Measurements from ENCODE around the gene KLRC4. TPM values are rescaled to one million over a fixed set of nuclear protein-coding genes. Genes with fewer than 3 reads are reported as not detected.
"Not testable (repeated sequence)": the region's sequence is repeated elsewhere in the genome, so short reads cannot be mapped to it uniquely, and the experiment has no call there.

KLRC4 gene
- total RNA-seq, 1 experiment from 2014 or later, result not detected

DNA sequence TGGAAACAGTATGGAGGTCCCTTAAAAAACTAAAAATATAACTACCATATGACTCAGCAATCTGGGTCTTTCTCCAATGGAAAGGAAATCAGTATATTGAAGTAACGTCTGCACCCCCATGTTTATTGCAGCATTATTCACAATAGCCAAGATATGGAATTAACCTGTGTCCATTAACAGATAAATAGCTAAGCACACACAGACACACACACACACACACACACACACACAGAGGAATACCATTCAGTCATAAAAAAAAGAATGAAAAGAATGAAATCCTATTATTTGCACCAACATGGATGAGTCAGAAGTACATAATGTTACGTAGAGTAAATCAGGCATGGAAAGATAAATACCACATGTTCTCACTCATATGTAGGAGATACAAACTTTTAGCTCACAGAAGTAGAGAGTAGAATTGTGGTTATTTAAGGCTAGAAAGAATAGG, 24.4 kb downstream of the KLRC4 start:
- intact Hi-C loops (cut with micrococcal nuclease; ENCODE audit: unreplicated experiment), result no loop called here
- peak in 1 of 2 experiments; percentile 53 for DNase-seq
- Mint-ChIP-seq H3K27ac (ENCODE audit: unreplicated experiment) (peak overlapping the region; percentile 8), H3K9me3 (ENCODE audit: unreplicated experiment) (peaks cover 37% of the 10 kb centered on the region), H3K4me3 (ENCODE audit: unreplicated experiment) (peak overlapping the region; percentile 0), H3K4me1 (ENCODE audit: low read depth, unreplicated experiment) (peaks cover 28% of the 10 kb centered on the region), H3K36me3 (ENCODE audit: insufficient read depth, unreplicated experiment) (no peaks in the 10 kb centered on the region), H3K27me3 (ENCODE audit: insufficient read depth, unreplicated experiment) (no peaks in the 10 kb centered on the region)
- CTCF ChIA-PET, result interaction anchor here (1.0 to 1.1 kb wide), 2 partner anchors 10 to 19 kb away, joined by 4 to 6 read pairs; no protein-coding TSS in a partner anchor
- no TSS peak for BruUV-seq (replicated peaks)
- POLR2A ChIA-PET, result interaction anchor here (0.5 kb wide), 1 partner anchor 30 kb away, joined by 6 read pairs; no protein-coding TSS in a partner anchor
- no peak overlapping the region for H3K4me3 ChIP-seq (ENCODE audit: low read depth, low read length)
- H3K4me1 ChIP-seq, result peaks cover 8% of the 10 kb centered on the region; the same call in 1 of the 2 replicates
- no peaks in the 10 kb centered on the region; the same call in 1 of the 2 replicates for H3K9me3 ChIP-seq
- no peaks in the 10 kb centered on the region for H3K27me3 ChIP-seq (replicated peaks; ENCODE audit: control insufficient read depth, insufficient read depth, low read length)
- H3K36me3 ChIP-seq (ENCODE audit: control insufficient read depth, insufficient read depth, low read length), result no peaks in the 10 kb centered on the region
- no peak for TF ChIP-seq CTCF (IDR thresholded peaks at IDR 0.05; ENCODE audit: insufficient read depth in 1 of 2, low read depth in 1 of 2, low read length in 1 of 2, severe bottlenecking in 1 of 2, unreplicated experiment in 1 of 2)

GRCh38 chr12:10384191-10384590, 25.4 kb downstream of the KLRC4 start:
- H3K27ac Mint-ChIP-seq (ENCODE audit: unreplicated experiment), result no peak overlapping the region
- Histone ChIP-seq H3K4me1 (peaks cover 8% of the 10 kb centered on the region; the same call in 1 of the 2 replicates), H3K27me3 (replicated peaks; ENCODE audit: control insufficient read depth, insufficient read depth, low read length) (no peaks in the 10 kb centered on the region), H3K36me3 (ENCODE audit: control insufficient read depth, insufficient read depth, low read length) (no peaks in the 10 kb centered on the region), H3K9me3 (no peaks in the 10 kb centered on the region; the same call in 1 of the 2 replicates), H3K4me3 (ENCODE audit: low read depth, low read length) (no peak overlapping the region)
- TF ChIP-seq CTCF (IDR thresholded peaks at IDR 0.05; ENCODE audit: insufficient read depth in 1 of 2, low read depth in 1 of 2, low read length in 1 of 2, severe bottlenecking in 1 of 2, unreplicated experiment in 1 of 2), result no peak
- intact Hi-C loops (cut with micrococcal nuclease; ENCODE audit: unreplicated experiment), result no loop called here
- no peaks in the 10 kb centered on the region for H3K36me3 Mint-ChIP-seq (ENCODE audit: insufficient read depth, unreplicated experiment)
- DNase-seq, result no peak
- BruUV-seq (replicated peaks), result no TSS peak
- CTCF ChIA-PET, result no interaction called here
- peaks cover 37% of the 10 kb centered on the region for H3K9me3 Mint-ChIP-seq (ENCODE audit: unreplicated experiment)
- H3K27me3 Mint-ChIP-seq (ENCODE audit: insufficient read depth, unreplicated experiment), result no peaks in the 10 kb centered on the region
- peaks cover 30% of the 10 kb centered on the region for H3K4me1 Mint-ChIP-seq (ENCODE audit: low read depth, unreplicated experiment)
- POLR2A ChIA-PET, result no interaction called here
- no peak overlapping the region for H3K4me3 Mint-ChIP-seq (ENCODE audit: unreplicated experiment)

DNA sequence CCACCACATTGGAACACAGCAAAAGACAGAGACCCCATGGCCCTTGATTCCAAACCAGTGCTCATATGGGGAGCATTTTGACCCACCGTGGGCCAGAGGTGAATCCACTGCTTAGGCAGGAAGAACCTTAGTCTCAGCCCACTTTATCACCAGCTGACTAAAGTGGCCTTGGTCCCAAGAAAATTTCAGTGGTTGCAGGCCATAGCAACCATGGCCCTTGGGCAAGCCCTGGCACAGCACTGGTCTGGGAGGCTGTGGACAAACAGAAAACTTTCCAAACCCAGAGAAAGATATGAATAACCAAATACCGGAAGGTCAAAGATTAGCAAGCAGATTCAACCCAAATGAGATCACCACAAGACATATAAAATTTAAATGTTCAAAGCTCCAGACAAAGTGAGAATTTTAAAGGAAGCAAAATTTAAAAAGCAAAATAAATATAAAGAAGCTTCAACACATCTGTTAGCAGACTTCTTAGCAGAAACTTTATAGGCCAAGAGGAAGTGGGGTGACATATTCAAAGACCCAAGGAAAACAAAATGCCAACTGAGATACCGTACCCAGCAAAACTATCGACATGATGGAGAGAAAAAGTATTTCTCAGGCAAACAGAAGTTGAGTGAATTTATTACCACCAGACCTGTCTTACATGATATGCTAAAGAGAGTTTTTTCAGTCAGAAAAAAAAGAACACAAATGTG, 27.5 kb downstream of the KLRC4 start:
- TF ChIP-seq CTCF (IDR thresholded peaks at IDR 0.05; ENCODE audit: insufficient read depth in 1 of 2, low read depth in 1 of 2, low read length in 1 of 2, severe bottlenecking in 1 of 2, unreplicated experiment in 1 of 2), result no peak

DNA sequence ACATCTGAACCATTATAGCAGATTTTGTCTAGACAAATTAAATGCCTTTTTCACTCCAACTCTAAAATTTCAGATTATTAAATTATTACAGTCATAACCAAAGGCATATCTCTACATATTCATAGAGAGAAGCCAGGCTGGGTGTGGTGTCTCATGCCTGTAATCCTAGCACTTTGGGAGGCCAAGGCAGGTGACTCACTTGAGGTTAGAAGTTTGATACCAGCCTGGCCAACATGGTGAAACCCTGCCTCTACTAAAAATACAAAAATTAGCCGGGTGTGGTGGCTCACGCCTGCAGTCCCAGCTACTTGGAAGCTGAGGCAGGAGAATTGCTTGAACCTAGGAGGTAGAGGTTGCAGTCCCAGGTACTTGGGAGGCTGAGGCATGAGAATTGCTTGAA, 30.8 kb downstream of the KLRC4 start:
- intact Hi-C loops (cut with micrococcal nuclease; ENCODE audit: unreplicated experiment); H3K4me3 Mint-ChIP-seq (ENCODE audit: unreplicated experiment); H3K4me3 ChIP-seq (ENCODE audit: low read depth, low read length); H3K9me3 ChIP-seq; POLR2A ChIA-PET; H3K27me3 ChIP-seq (replicated peaks; ENCODE audit: control insufficient read depth, insufficient read depth, low read length); H3K4me1 ChIP-seq; CTCF ChIA-PET; H3K27me3 Mint-ChIP-seq (ENCODE audit: insufficient read depth, unreplicated experiment); DNase-seq; H3K36me3 Mint-ChIP-seq (ENCODE audit: insufficient read depth, unreplicated experiment); H3K27ac Mint-ChIP-seq (ENCODE audit: unreplicated experiment); BruUV-seq (replicated peaks); H3K36me3 ChIP-seq (ENCODE audit: control insufficient read depth, insufficient read depth, low read length): not testable (repeated sequence)
- Mint-ChIP-seq H3K4me1 (ENCODE audit: low read depth, unreplicated experiment) (peaks cover 21% of the 10 kb centered on the region), H3K9me3 (ENCODE audit: unreplicated experiment) (peaks cover 25% of the 10 kb centered on the region)

More for the DNA sequence above, 27.5 kb downstream of the KLRC4 start:
- ChIA-PET POLR2A (no interaction called here), CTCF (no interaction called here)
- Mint-ChIP-seq H3K36me3 (ENCODE audit: insufficient read depth, unreplicated experiment) (no peaks in the 10 kb centered on the region), H3K4me3 (ENCODE audit: unreplicated experiment) (no peak overlapping the region), H3K4me1 (ENCODE audit: low read depth, unreplicated experiment) (peaks cover 30% of the 10 kb centered on the region), H3K27me3 (ENCODE audit: insufficient read depth, unreplicated experiment) (no peaks in the 10 kb centered on the region), H3K27ac (ENCODE audit: unreplicated experiment) (no peak overlapping the region), H3K9me3 (ENCODE audit: unreplicated experiment) (peaks cover 37% of the 10 kb centered on the region)
- Histone ChIP-seq H3K27me3 (replicated peaks; ENCODE audit: control insufficient read depth, insufficient read depth, low read length) (no peaks in the 10 kb centered on the region), H3K4me3 (ENCODE audit: low read depth, low read length) (no peak overlapping the region), H3K9me3 (no peaks in the 10 kb centered on the region; the same call in 1 of the 2 replicates), H3K36me3 (ENCODE audit: control insufficient read depth, insufficient read depth, low read length) (no peaks in the 10 kb centered on the region), H3K4me1 (peaks cover 8% of the 10 kb centered on the region; the same call in 1 of the 2 replicates)
- no peak for DNase-seq
- no TSS peak for BruUV-seq (replicated peaks)
- intact Hi-C loops (cut with micrococcal nuclease; ENCODE audit: unreplicated experiment), result no loop called here

Measured in Caco-2 (cell line).